HG03442 (cell line): ENCODE results near the gene EVA1C.
"Not testable (repeated sequence)": the region's sequence is repeated elsewhere in the genome, so short reads cannot be mapped to it uniquely, and the experiment has no call there.

Source experiments
- ATAC-seq: cut with Tn5 transposase; IDR thresholded peaks from one replicate; pipeline ENCODE4 v1.9.1; 2021; ENCODE audit warnings: mild to moderate bottlenecking, moderate library complexity; ENCODE audit not compliant: unreplicated experiment

EVA1C gene

DNA sequence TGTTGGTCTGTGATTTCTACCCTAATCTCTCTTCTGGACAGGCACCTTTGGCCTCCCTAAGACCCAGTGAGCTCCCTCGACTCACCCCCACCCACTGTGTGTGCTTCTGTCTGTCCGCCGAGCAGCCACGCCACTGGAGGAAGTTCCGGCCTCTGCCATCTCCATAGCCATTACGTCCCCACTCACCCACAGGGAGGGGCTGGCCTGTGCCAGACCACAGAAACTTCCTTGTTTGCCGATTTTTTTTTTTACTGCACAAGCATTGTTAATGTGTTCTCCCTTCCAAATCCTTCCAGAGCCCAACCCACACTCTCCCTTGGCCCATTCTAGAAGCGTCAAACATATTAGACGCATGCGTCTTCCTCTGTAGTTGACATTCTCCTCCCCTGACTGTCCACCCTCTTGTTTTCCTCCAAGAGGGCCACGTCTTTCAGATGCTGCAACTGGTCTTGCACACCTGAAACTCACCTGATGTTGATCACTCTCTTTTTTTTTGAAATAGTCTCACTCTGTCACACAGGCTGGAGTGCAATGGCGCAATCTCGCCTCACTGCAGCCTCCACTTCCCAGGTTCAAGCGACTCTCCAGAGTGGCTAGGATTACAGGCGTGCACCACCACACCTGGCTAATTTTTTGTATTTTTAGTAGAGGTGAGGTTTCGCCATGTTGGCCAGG is 72.3 kb downstream of the EVA1C start:
- no peak for ATAC-seq

GRCh38 chr21:32492376-32492775 is 79.9 kb downstream of the EVA1C start:
- ATAC-seq: no peak

- no peak for ATAC-seq
Measured at GRCh38 chr21:32494934-32495709, 82.6 kb downstream of the EVA1C start.

DNA sequence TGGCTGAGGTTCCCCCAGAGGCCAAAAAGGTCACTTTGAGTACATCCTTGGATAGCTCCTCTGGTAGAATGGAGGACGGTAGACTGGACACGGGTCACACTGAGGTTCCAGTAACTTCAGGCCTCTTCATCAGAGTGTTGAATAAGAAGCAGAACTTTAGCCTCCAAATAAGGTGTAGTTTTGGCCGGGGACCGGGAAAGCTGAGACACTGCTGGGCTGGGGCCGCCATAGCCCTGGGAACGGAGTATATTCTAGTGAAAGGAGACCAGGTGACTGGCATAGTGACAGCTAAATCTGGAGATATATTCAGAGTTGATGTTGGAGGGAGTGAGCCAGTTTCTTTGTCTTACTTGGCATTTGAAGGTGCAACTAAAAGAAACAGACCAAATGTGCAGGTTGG is 84.1 kb downstream of the EVA1C start:
- no peak for ATAC-seq

DNA sequence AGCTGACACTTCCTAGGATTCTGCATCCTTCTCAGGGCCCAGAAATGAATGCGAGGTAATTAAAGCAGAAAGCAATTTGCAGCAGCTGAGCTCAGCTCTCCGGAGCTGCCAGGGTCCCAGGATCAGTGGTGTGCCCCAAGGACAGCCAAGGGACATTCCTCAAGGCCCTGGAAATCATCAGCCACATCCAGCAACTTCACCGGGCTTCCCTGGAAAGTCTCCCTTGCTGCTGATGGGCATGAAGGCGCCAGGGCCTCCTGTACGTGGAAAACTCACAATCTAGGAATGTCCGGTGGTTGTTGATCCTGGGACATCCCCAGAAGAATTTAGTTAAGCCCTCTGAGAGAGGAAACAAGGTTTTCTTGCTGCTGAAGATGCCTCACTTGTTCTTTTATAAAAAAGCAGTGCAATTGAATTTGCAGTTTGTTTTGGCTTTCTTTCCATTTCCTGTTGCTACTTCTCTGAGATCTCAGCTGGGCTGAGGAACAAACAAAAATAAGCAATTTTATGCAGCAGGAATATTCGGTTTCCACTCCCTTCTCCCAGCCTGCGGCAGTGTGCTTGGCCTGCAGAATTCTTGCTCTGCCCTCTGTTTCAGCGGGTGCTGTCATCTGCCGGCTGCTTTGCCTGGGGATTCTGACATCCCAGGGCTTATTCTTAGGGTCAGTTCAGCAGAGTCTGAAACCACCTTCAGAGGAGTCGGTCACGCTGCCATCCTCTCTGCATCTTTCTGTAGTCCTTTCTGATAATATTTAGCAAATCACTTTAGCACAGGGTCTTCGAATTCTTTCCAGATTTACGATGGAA is 86.9 kb downstream of the EVA1C start:
- no peak for ATAC-seq

DNA sequence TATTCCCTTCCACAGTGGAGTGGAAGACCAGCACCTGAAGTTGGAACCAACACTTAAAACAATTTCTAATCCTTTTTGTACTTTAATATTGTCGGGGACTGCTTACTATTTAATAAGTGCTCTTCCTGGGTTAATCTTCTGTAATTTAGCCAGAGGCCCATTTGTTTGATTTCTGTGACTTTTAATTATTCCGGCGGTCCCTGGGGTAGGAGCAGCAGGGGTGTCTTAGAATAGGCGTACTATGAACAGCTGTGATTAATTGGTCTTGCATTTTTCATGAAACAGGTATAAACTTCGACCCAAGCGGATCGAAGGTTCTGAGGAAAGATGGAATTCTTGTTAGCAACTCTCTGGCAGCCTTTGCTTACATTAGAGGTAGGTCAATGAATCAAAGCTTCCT is 91.1 kb downstream of the EVA1C start:
- ATAC-seq: not testable (repeated sequence)

GRCh38 chr21:32505767-32506166 is 93.3 kb downstream of the EVA1C start:
- not testable (repeated sequence) for ATAC-seq

DNA sequence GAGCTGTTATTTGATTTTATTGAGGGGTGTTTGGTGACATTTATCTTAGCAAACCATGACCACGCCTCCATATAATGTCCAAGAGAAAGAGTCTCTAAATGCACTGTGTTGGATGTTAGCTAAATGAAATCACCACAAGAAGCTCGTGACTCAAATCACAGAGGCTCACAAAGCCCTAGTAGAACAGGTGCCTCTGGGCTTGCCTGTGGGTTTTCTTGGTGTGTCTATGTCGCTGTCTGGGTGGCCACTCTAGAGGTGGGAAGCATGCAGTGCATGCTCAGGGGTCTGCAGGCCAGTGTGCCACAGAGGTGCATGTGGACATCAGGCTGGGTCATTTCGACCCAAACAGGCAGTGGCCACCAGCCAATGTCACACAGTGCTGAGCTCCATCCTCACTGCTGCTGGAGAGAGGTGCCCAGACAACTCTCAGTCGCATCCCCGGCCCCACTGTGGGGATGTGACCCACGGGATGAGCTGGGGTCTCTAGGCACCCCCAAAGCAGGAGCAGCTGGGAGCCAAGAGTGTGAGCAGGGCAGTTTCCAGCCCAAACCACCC is 94.0 kb downstream of the EVA1C start:
- not testable (repeated sequence) for ATAC-seq

DNA sequence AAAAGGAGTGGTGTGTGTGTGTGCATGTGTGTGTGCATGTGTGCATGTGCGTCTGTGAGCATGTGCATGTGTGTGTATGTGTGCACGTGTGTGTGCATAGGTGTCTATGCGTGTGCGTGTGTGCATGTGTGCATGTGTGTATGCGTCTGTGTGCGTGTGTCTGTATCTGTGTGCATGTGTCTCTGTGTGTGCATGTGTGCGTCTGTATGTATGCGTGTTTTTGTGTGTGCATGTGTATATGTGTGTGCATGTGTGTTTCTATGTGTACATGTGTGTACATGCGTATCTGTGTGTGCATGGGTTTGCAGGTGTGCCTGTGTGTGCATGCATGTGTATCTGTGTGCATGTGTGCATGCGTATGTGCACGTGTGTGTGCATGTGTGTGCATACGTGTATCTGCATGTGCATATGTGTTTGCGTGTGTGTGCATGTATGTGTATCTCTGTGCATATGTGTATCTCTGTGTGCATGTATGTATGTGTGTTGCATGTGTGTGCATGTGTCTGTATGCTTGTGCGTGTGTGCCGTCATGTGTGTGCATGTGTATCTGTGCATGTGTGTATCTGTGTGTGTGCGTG is 94.9 kb downstream of the EVA1C start:
- ATAC-seq: no peak

DNA sequence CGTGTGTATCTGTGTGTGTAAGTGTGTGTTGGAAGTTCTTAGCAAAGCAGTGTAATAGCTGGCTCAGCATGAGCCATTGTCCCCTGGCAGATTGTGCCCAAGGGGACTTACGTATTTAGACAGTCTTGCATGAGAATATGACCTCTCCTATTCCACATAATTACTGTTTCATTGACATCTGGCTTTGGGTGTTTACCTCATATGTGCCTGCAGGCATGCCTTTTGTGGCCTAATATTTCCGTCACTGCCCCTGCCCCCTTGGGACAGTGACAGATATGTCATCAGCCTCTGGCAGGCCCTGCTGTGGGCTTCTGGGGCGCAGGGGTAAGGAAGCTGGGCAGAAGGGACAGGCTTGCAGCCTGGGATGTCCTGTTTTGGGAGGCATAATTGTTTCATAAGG is 95.5 kb downstream of the EVA1C start:
- ATAC-seq: not testable (repeated sequence)

DNA sequence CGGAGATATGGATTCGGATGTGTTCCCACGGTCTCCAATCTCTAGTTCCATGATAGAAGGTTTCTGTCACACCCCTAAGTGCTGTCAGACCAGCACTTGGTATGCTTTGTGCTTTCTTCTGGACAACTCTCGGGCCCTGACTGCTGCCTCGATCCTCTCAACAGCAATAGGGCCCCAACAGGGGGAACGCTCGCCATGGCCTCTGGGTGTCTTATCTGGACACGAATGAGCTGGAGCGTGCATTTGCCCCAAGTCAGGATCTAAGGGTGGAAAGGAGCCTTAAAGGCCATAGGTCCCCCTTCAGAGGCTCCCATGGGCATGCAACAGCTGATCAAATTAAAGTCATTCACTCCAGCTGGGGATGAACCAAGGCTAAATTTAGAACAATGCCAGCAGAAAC is 96.1 kb downstream of the EVA1C start:
- no peak for ATAC-seq

- not testable (repeated sequence) for ATAC-seq
Measured at GRCh38 chr21:32508975-32509374, 96.5 kb downstream of the EVA1C start.

GRCh38 chr21:32514275-32515055 is 102.0 kb downstream of the EVA1C start:
- ATAC-seq: no peak

- ATAC-seq: no peak
Measured at GRCh38 chr21:32515874-32516273, 103.4 kb downstream of the EVA1C start.

DNA sequence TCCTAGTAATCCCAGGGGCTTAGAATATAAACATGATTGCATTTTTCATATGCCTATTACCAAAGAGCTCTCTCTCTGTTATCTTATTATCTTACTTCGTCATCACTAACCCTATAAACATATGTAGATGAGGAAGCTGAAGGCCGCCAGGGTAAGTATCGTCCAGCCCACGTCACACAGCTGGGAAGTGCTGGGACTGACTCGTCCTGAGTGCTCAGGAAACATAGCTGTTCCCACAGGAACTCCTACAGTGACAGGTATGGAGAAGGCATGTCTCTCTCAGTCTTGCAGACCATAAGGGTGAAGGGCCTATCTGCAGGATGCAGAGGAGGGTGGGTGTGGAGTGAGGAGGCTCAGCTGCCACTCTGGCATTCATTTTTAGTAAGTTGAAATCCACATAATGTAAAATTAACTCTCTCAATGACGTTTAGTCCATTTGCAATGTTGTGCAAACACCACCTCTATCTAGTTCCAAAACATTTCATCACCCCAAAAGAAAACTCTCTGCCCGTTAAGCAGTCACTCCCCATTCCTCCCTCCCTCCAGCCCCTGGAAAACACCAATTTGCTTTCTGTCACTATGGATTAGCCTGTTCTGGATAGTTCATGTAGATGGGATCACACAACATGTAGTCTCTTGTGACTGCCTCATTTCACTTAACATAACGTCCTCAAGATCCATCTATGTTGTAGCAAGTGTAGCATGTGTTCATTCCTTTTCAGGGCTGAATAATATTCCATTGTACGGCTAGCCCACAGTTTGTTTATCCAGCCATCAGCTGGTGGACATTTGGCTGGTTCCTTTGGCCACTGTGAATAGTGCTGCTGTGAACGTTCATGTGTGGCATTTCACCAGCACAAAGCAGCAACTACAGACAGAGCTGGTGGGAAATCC is 104.5 kb downstream of the EVA1C start:
- no peak for ATAC-seq

- ATAC-seq: no peak
Measured at GRCh38 chr21:32519945-32520874, 107.7 kb downstream of the EVA1C start.

GRCh38 chr21:32520875-32521735 is 108.6 kb downstream of the EVA1C start:
- ATAC-seq: no peak
